ENCODE measurements around the gene FAM181A.

Gene FAM181A

GRCh38 chr14:93953263-93953662, 26.1 kb downstream of the FAM181A start:
- Histone ChIP-seq H3K4me3 (ENCODE audit: low read depth, low read length) (no peak overlapping the region), H2BK120ac (ENCODE audit: insufficient read depth, low read length, poor library complexity) (no peak overlapping the region), H2BK12ac (ENCODE audit: low read length) (no peak overlapping the region), H2AFZ (ENCODE audit: insufficient read depth, low read length, poor library complexity) (no peak overlapping the region), H3K4me1 (ENCODE audit: control insufficient read depth in 1 of 2, insufficient read depth in 2 of 2, low read length in 2 of 2) (peaks cover 0 to 10% of the 10 kb centered on the region in 2 experiments), H3K23ac (ENCODE audit: low read length) (no peak overlapping the region), H3K4ac (ENCODE audit: low read depth, low read length) (no peak overlapping the region), H3K18ac (ENCODE audit: low read length) (no peak overlapping the region), H3K4me2 (ENCODE audit: low read length) (no peak overlapping the region), H2BK5ac (ENCODE audit: low read depth, low read length, poor library complexity) (no peak overlapping the region), H3K27ac (ENCODE audit: low read depth, low read length) (no peak overlapping the region), H3K79me2 (ENCODE audit: control insufficient read depth, insufficient read depth, low read length, poor library complexity) (no peaks in the 10 kb centered on the region), H4K8ac (ENCODE audit: low read depth, low read length) (no peak overlapping the region), H4K12ac (ENCODE audit: low read depth, low read length) (no peak overlapping the region), H4K91ac (ENCODE audit: low read depth, low read length) (no peak overlapping the region), H3K14ac (ENCODE audit: low read length) (no peak overlapping the region), H3K9ac (ENCODE audit: low read length) (no peak overlapping the region), H2AK5ac (ENCODE audit: low read length) (no peak overlapping the region), H3K79me1 (ENCODE audit: low read length) (no peaks in the 10 kb centered on the region), H3K27me3 (ENCODE audit: insufficient read depth, low read length) (no peaks in the 10 kb centered on the region), H3K36me3 (ENCODE audit: control insufficient read depth in 1 of 2, insufficient read depth in 2 of 2, low read length in 2 of 2) (no peaks in the 10 kb centered on the region), H3K9me3 (ENCODE audit: insufficient read depth, low read depth, low read length) (no peaks in the 10 kb centered on the region)
- WGBS (ENCODE audit: extremely low coverage, insufficient coverage, insufficient read length) = no CpG with 5 or more reads among the region's 14 CpGs
- no peak for DNase-seq

- Histone ChIP-seq H2BK120ac (ENCODE audit: insufficient read depth, low read length, poor library complexity) (no peak overlapping the region), H3K27me3 (ENCODE audit: insufficient read depth, low read length) (no peaks in the 10 kb centered on the region)
Observed at GRCh38 chr14:93953739-93954515, 26.8 kb downstream of the FAM181A start.

GRCh38 chr14:93954516-93954830, 27.3 kb downstream of the FAM181A start:
- Histone ChIP-seq H2BK120ac (ENCODE audit: insufficient read depth, low read length, poor library complexity) (no peak overlapping the region), H4K12ac (ENCODE audit: low read depth, low read length) (no peak overlapping the region), H2BK12ac (ENCODE audit: low read length) (no peak overlapping the region), H3K18ac (ENCODE audit: low read length) (no peak overlapping the region), H3K36me3 (ENCODE audit: control insufficient read depth in 1 of 2, insufficient read depth in 2 of 2, low read length in 2 of 2) (no peaks in the 10 kb centered on the region), H3K79me1 (ENCODE audit: low read length) (peaks cover 2% of the 10 kb centered on the region), H3K4ac (ENCODE audit: low read depth, low read length) (no peak overlapping the region), H4K8ac (ENCODE audit: low read depth, low read length) (no peak overlapping the region), H3K14ac (ENCODE audit: low read length) (no peak overlapping the region), H2AFZ (ENCODE audit: insufficient read depth, low read length, poor library complexity) (no peak overlapping the region), H3K9me3 (ENCODE audit: insufficient read depth, low read depth, low read length) (no peaks in the 10 kb centered on the region), H3K23ac (ENCODE audit: low read length) (no peak overlapping the region), H3K9ac (ENCODE audit: low read length) (no peak overlapping the region), H3K27ac (ENCODE audit: low read depth, low read length) (no peak overlapping the region), H3K79me2 (ENCODE audit: control insufficient read depth, insufficient read depth, low read length, poor library complexity) (no peaks in the 10 kb centered on the region), H3K4me3 (ENCODE audit: low read depth, low read length) (no peak overlapping the region), H3K27me3 (ENCODE audit: insufficient read depth, low read length) (no peaks in the 10 kb centered on the region), H3K4me2 (ENCODE audit: low read length) (no peak overlapping the region), H2BK5ac (ENCODE audit: low read depth, low read length, poor library complexity) (no peak overlapping the region), H4K91ac (ENCODE audit: low read depth, low read length) (no peak overlapping the region), H2AK5ac (ENCODE audit: low read length) (no peak overlapping the region), H3K4me1 (ENCODE audit: control insufficient read depth in 1 of 2, insufficient read depth in 2 of 2, low read length in 2 of 2) (peaks cover 6 to 21% of the 10 kb centered on the region in 2 experiments)
- DNase-seq = no peak
- WGBS (ENCODE audit: extremely low coverage, insufficient coverage, insufficient read length) = no CpG with 5 or more reads among the region's 4 CpGs

More at GRCh38 chr14:93953739-93954515, 26.8 kb downstream of the FAM181A start:
- H3K4me1 ChIP-seq (ENCODE audit: control insufficient read depth in 1 of 2, insufficient read depth in 2 of 2, low read length in 2 of 2) = peaks cover 2 to 16% of the 10 kb centered on the region in 2 experiments
- H3K9me3 ChIP-seq (ENCODE audit: insufficient read depth, low read depth, low read length) = no peaks in the 10 kb centered on the region
- H4K8ac ChIP-seq (ENCODE audit: low read depth, low read length) = no peak overlapping the region
- no peak overlapping the region for H2BK5ac ChIP-seq (ENCODE audit: low read depth, low read length, poor library complexity)
- no peaks in the 10 kb centered on the region for H3K79me2 ChIP-seq (ENCODE audit: control insufficient read depth, insufficient read depth, low read length, poor library complexity)
- H2BK12ac ChIP-seq (ENCODE audit: low read length) = no peak overlapping the region
- no peak overlapping the region for H4K91ac ChIP-seq (ENCODE audit: low read depth, low read length)
- H4K12ac ChIP-seq (ENCODE audit: low read depth, low read length) = no peak overlapping the region
- WGBS (ENCODE audit: extremely low coverage, insufficient coverage, insufficient read length) = no CpG with 5 or more reads among the region's 18 CpGs
- no peak overlapping the region for H3K4me3 ChIP-seq (ENCODE audit: low read depth, low read length)
- H3K27ac ChIP-seq (ENCODE audit: low read depth, low read length) = no peak overlapping the region
- H3K4me2 ChIP-seq (ENCODE audit: low read length) = no peak overlapping the region
- H3K23ac ChIP-seq (ENCODE audit: low read length) = no peak overlapping the region
- no peak overlapping the region for H2AFZ ChIP-seq (ENCODE audit: insufficient read depth, low read length, poor library complexity)
- H3K79me1 ChIP-seq (ENCODE audit: low read length) = no peaks in the 10 kb centered on the region
- no peak overlapping the region for H3K9ac ChIP-seq (ENCODE audit: low read length)
- DNase-seq = no peak
- no peak overlapping the region for H3K18ac ChIP-seq (ENCODE audit: low read length)
- H3K4ac ChIP-seq (ENCODE audit: low read depth, low read length) = no peak overlapping the region
- H3K14ac ChIP-seq (ENCODE audit: low read length) = no peak overlapping the region
- no peak overlapping the region for H2AK5ac ChIP-seq (ENCODE audit: low read length)
- no peaks in the 10 kb centered on the region for H3K36me3 ChIP-seq (ENCODE audit: control insufficient read depth in 1 of 2, insufficient read depth in 2 of 2, low read length in 2 of 2)

GRCh38 chr14:93954900-93955849, 28.0 kb downstream of the FAM181A start:
- Histone ChIP-seq H3K4ac (ENCODE audit: low read depth, low read length) (no peak overlapping the region), H3K4me3 (ENCODE audit: low read depth, low read length) (peak overlapping the region; percentile 10), H2AK5ac (ENCODE audit: low read length) (no peak overlapping the region), H4K91ac (ENCODE audit: low read depth, low read length) (no peak overlapping the region), H3K27ac (ENCODE audit: low read depth, low read length) (no peak overlapping the region), H3K4me2 (ENCODE audit: low read length) (no peak overlapping the region), H3K36me3 (ENCODE audit: control insufficient read depth in 1 of 2, insufficient read depth in 2 of 2, low read length in 2 of 2) (no peaks in the 10 kb centered on the region), H4K12ac (ENCODE audit: low read depth, low read length) (no peak overlapping the region), H4K8ac (ENCODE audit: low read depth, low read length) (no peak overlapping the region), H2BK12ac (ENCODE audit: low read length) (no peak overlapping the region), H3K14ac (ENCODE audit: low read length) (no peak overlapping the region), H3K79me2 (ENCODE audit: control insufficient read depth, insufficient read depth, low read length, poor library complexity) (no peaks in the 10 kb centered on the region), H3K9ac (ENCODE audit: low read length) (no peak overlapping the region), H3K4me1 (ENCODE audit: control insufficient read depth in 1 of 2, insufficient read depth in 2 of 2, low read length in 2 of 2) (peaks cover 13 to 28% of the 10 kb centered on the region in 2 experiments), H2BK120ac (ENCODE audit: insufficient read depth, low read length, poor library complexity) (no peak overlapping the region), H3K18ac (ENCODE audit: low read length) (no peak overlapping the region), H3K79me1 (ENCODE audit: low read length) (peaks cover 6% of the 10 kb centered on the region), H3K27me3 (ENCODE audit: insufficient read depth, low read length) (no peaks in the 10 kb centered on the region), H2AFZ (ENCODE audit: insufficient read depth, low read length, poor library complexity) (no peak overlapping the region), H3K9me3 (ENCODE audit: insufficient read depth, low read depth, low read length) (no peaks in the 10 kb centered on the region), H3K23ac (ENCODE audit: low read length) (no peak overlapping the region), H2BK5ac (ENCODE audit: low read depth, low read length, poor library complexity) (no peak overlapping the region)
- no CpG with 5 or more reads among the region's 19 CpGs for WGBS (ENCODE audit: extremely low coverage, insufficient coverage, insufficient read length)
- DNase-seq = peak in 1 of 2 donors; percentile 18

All from trophoblast cell (in vitro differentiated cells and primary cell).